Fibroblast of mammary gland (primary cell): Measurements from ENCODE around the gene TUFT1.

ENCODE experiments used
- DNase-seq: peaks from one replicate; pipeline ENCODE4 v3.0.0-alpha.2; 2010; ENCODE audit warnings: low read depth
- H3K4me3 ChIP-seq: 2 replicates; pipeline ENCODE4 v1.5.1; 2011; ENCODE audit warnings: low read depth, mild to moderate bottlenecking, low read length, moderate library complexity; ENCODE audit not compliant: control insufficient read depth
- TF ChIP-seq, protein P1 (sequence below): conservative IDR thresholded peaks from 2 replicates; pipeline ENCODE4 v1.5.1; 2011; ENCODE audit warnings: low read depth, low read length, inconsistent platforms; ENCODE audit not compliant: control insufficient read depth, insufficient read depth

Gene TUFT1

GRCh38 chr1:151534662-151535278, 5.3 kb upstream of the TUFT1 start:
- DNase-seq, result peak; percentile 69
- H3K4me3 ChIP-seq, result no peak overlapping the region
- TF ChIP-seq, protein P1, sequence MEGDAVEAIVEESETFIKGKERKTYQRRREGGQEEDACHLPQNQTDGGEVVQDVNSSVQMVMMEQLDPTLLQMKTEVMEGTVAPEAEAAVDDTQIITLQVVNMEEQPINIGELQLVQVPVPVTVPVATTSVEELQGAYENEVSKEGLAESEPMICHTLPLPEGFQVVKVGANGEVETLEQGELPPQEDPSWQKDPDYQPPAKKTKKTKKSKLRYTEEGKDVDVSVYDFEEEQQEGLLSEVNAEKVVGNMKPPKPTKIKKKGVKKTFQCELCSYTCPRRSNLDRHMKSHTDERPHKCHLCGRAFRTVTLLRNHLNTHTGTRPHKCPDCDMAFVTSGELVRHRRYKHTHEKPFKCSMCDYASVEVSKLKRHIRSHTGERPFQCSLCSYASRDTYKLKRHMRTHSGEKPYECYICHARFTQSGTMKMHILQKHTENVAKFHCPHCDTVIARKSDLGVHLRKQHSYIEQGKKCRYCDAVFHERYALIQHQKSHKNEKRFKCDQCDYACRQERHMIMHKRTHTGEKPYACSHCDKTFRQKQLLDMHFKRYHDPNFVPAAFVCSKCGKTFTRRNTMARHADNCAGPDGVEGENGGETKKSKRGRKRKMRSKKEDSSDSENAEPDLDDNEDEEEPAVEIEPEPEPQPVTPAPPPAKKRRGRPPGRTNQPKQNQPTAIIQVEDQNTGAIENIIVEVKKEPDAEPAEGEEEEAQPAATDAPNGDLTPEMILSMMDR, result peak; percentile 97

DNA sequence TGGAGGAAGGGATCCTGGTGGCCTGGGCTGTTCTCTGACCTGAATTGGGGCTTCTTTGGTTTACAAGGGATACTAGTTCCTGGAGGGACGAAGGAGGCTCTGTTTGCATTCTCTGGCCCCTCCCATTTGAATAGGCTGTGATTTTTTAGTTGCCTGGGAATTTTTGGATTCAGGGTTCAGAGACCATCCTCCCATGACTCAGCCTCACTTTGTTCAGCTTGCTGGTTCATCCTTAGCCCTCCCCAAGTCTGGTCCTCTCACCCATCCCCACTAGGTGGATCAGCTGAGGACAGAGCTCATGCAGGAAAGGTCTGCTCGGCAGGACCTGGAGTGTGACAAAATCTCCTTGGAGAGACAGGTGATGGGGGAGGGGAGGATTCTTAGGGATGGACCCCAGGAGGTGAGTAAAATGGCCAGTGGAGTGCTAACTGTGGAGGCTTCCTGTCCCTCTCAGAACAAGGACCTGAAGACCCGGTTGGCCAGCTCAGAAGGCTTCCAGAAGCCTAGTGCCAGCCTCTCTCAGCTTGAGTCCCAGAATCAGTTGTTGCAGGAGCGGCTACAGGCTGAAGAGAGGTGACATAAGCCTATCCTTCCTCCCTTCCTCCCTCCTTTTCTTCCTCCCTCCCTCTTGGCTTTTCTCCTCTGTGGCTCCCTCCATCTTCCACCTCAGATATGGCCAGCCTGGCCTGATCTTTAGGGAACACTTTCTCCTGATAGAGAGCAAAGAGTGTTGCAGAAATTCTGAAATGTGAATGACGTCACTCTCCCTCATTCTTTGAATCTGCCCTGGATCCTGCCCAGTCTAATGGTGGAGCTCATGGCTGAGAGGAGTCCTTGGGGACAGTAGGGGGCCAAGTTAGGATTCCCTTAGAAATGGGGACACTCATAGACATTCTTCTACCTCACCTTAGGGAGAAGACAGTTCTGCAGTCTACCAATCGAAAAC, 4.5 kb upstream of the TUFT1 start:
- no peak overlapping the region for H3K4me3 ChIP-seq
- peak; percentile 60 for DNase-seq
- TF ChIP-seq, protein P1, result no peak

- TF ChIP-seq, protein P1, result no peak
- H3K4me3 ChIP-seq, result no peak overlapping the region
- no peak for DNase-seq
Measured at GRCh38 chr1:151536499-151536898, 3.6 kb upstream of the TUFT1 start.

GRCh38 chr1:151537112-151537511, 3.0 kb upstream of the TUFT1 start:
- TF ChIP-seq, protein P1, result no peak
- DNase-seq, result peak; percentile 97
- H3K4me3 ChIP-seq, result no peak overlapping the region

- DNase-seq, result peak; percentile 96
Measured at GRCh38 chr1:151539321-151540020, 638 bp upstream of the TUFT1 start.

DNA sequence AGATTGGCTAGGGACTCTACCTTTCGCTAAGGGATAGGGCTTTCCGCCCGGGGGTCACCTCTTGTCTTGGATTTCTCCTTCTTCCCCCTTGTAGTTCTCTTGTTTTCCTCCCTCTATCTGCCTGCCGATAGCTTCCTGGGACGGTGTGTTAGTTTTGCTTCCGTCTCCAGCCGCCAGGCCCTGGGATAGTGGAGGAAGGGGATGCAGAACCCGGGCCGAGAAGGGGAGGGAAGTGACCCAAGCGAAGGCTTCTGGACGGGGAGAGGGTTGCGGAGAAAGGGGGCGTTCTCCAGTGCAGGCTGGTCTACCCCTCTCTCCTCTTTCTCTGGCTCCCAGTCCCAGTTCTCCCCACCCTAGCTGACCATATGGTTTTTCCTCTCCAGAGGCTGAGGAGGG, 871 bp downstream of the TUFT1 start:
- peak overlapping the region; percentile 76 for H3K4me3 ChIP-seq
- DNase-seq, result no peak
- TF ChIP-seq, protein P1, result no peak

More at GRCh38 chr1:151539321-151540020, 638 bp upstream of the TUFT1 start:
- H3K4me3 ChIP-seq, result peak overlapping the region; percentile 76
- TF ChIP-seq, protein P1, result no peak
